ENCODE measurements around the gene AMH.

DNA sequence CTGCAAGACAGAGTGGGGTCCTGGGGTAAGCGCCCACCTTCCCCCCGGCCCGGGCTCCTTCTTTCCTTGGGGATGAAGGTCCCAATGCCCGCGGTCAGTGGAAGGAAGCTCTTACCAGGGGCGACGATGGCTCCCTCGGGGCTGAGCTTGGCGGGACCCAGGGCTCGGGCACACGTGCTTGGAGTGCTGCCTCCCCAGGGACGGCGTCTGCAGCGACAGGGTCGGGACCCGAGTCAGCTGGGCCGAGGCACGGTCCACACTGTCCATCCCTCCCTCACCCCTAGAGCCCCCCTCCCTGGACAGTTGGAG lies 3.6 kb downstream of the AMH start:
- no peak for TF ChIP-seq POLR2AphosphoS5 (IDR thresholded peaks at IDR 0.05; ENCODE audit: low read depth, low read length)
- no peak for TF ChIP-seq POLR2A (IDR thresholded peaks at IDR 0.05; ENCODE audit: low read depth, low read length)
